G401 (cell line): Measurements from ENCODE around the gene CLDND2. TPM values are rescaled to one million over a fixed set of nuclear protein-coding genes. Genes with fewer than 3 reads are reported as not detected.

ENCODE experiments used
- DNase-seq: peaks from one replicate; pipeline ENCODE4 v3.0.0-alpha.2; 2015; ENCODE audit warnings: low spot score
- in situ Hi-C: cut with HindIII; loops from 2 replicates; pipeline ENCODE4 v1.10.0; 2016; ENCODE audit warnings: low sequenced_read_pairs, mixed read lengths
- total RNA-seq: library from RNA; depleted of rRNA; stranded (reverse); fragments of >200 nt; shearing (Covaris generic); gene quantifications from 2 replicates; pipeline ENCODE4 v1.2.3, GENCODE V29; 2014

Gene CLDND2
- total RNA-seq, 1 experiment from 2014 or later: not detected

- DNase-seq: peak; percentile 86
- in situ Hi-C loops: no loop called here
Measured at GRCh38 chr19:51338563-51339312, 30.1 kb downstream of the CLDND2 start.

- DNase-seq: no peak
- in situ Hi-C loops: no loop called here
Measured at GRCh38 chr19:51337861-51338562, 30.8 kb downstream of the CLDND2 start.

- in situ Hi-C loops: no loop called here
- DNase-seq: no peak
Measured at GRCh38 chr19:51337141-51337860, 31.5 kb downstream of the CLDND2 start.

GRCh38 chr19:51333836-51334460 lies 34.9 kb downstream of the CLDND2 start:
- DNase-seq: peak; percentile 99

DNA sequence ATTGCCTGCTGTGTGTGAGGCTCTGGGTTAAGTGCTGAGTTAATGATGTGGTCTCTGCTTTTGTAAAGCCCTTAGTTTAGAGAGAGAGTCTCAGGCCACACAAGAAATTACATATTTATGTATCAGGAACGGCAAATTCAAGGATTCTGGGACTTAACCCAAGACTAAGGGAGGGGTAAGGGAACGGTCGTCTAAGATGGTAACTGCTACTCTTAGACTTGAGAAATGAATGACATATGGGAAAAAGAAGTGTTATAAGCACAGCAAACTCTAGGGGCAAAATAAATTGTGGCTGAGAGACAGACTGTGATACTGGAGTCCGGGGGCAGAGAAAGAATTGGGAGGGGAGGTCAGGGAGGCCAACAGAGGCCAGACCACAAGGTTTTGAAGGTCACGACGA lies 37.1 kb downstream of the CLDND2 start:
- no peak for DNase-seq
- in situ Hi-C loops: no loop called here

More at GRCh38 chr19:51333836-51334460, 34.9 kb downstream of the CLDND2 start:
- in situ Hi-C loops: no loop called here

DNA sequence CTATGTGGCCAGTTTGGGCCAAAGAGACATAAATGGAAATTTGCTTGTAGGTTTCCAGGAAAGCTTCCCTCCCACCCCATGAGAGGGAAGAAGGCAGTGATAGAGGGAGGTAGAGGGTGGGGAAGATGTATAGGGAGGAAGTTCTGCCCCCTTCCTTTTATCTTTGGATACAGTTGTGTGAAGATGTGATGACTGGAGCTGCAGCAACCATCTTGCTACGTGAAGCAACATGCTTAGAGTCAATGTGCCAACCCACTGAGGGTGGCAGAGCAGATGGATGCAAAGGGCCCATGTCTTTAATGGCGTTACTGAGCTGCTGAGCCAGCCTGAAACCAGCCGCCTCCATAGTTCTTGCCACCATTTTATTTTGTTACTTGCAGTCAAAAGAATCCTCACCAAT lies 37.6 kb downstream of the CLDND2 start:
- in situ Hi-C loops: no loop called here
- DNase-seq: no peak

GRCh38 chr19:51330366-51330765 lies 38.4 kb downstream of the CLDND2 start:
- no peak for DNase-seq
- in situ Hi-C loops: no loop called here

DNA sequence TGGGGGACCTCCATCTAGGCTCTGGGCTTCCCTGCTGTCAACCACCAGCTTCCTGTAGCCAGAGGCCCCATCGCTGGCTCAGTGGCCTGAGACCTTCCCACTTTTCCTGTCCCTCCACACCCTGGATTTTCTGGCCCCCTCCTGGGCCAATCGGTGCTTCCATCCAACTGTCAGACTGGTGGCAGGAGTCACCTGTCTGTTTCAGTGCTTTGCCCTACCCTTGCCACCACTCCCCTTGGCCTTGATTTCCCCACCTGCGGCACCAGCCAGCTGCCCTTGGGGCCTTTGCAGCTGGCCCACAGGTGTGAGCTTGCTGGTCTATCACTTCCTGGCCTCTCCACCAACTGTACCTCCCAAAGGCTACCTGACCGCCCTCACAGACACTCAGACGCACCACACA lies 39.4 kb downstream of the CLDND2 start:
- in situ Hi-C loops: no loop called here
- no peak for DNase-seq

GRCh38 chr19:51327066-51328001 lies 41.5 kb downstream of the CLDND2 start:
- DNase-seq: no peak
- in situ Hi-C loops: no loop called here

- in situ Hi-C loops: no loop called here
- no peak for DNase-seq
Measured at GRCh38 chr19:51326216-51327065, 42.4 kb downstream of the CLDND2 start.

DNA sequence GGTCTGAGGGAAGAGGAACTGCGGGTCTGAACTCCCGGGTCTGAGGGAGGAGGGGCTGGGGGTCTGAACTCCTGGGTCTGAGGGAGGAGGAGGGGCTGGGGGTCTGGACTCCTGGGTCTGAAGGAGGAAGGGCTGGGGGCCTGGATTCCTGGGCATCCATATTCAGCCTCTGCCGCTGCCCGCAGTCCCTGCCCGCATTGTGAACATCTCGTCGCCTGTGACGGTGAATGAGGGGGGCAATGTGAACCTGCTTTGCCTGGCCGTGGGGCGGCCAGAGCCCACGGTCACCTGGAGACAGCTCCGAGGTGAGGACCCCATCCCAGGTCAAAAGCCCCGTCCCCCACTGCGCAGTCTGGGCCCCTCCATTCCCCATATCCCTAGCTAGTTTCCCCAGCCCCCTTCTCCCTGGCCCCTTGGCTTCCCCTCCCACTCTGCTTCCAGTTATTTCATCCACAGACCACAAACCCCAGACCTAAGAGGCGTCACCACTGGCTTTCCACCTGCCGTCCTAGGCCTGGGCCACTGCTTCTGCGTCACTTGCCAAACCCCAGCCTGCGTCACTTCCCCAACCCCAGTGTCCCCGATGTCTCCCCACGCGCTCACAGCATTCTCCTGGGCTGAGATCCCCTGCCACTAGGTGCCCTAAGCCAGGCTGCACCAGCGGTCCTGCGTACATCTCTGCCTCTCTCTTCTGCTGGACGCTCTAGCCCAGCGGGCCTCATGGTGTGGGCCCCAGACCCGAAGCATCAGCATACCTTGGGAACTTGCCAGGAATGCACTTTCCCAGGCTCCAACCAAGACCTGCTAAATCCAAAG lies 43.4 kb downstream of the CLDND2 start:
- in situ Hi-C loops: no loop called here
- no peak for DNase-seq

GRCh38 chr19:51324167-51324481 lies 44.7 kb downstream of the CLDND2 start:
- in situ Hi-C loops: no loop called here
- DNase-seq: peak; percentile 81

- in situ Hi-C loops: no loop called here
- DNase-seq: no peak
Measured at GRCh38 chr19:51323481-51324166, 45.2 kb downstream of the CLDND2 start.

DNA sequence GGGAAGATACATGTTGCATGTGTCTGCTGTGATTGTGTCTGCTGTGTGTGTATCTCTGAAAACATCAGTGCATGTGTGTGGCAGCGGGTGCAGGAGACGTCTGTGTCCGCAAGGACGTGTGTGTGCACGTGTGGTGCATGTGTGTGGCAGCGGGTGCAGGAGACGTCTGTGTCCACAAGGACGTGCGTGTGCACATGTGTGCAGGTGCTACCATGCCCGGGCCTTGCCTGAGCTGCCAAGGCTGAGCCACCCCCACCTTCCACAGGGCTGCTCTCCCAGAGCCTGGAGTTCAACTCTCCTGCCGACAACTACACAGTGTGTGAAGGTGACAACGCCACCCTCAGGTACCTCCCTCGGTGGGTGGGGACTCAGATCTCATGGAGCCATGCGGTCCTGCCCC lies 47.0 kb downstream of the CLDND2 start:
- in situ Hi-C loops: no loop called here
- DNase-seq: no peak

- in situ Hi-C loops: no loop called here
- peak; percentile 35 for DNase-seq
Measured at GRCh38 chr19:51320280-51320657, 48.5 kb downstream of the CLDND2 start.

GRCh38 chr19:51319649-51320279 lies 49.0 kb downstream of the CLDND2 start:
- in situ Hi-C loops: no loop called here
- no peak for DNase-seq
